Progenitor cell of endocrine pancreas (in vitro differentiated cells): ENCODE data around the gene RNF217. TPM values are rescaled to one million over a fixed set of nuclear protein-coding genes. Genes with fewer than 3 reads are reported as not detected.

ENCODE experiments used
- DNase-seq: peaks from one replicate; pipeline ENCODE4 v3.0.0; 2021; ENCODE audit warnings: low spot score; ENCODE audit not compliant: unreplicated experiment
- H3K27ac Mint-ChIP-seq: 2 replicates; pipeline ENCODE4 v1.8.0; 2021; ENCODE audit warnings: mild to moderate bottlenecking, moderate library complexity, mixed read lengths
- H3K27me3 Mint-ChIP-seq: 2 replicates; pipeline ENCODE4 v1.8.0; 2021; ENCODE audit warnings: mixed read lengths
- H3K36me3 Mint-ChIP-seq: 2 replicates; pipeline ENCODE4 v1.8.0; 2022; ENCODE audit warnings: mixed read lengths; ENCODE audit not compliant: insufficient read depth
- H3K4me1 Mint-ChIP-seq: 2 replicates; pipeline ENCODE4 v1.8.0; 2021; ENCODE audit warnings: low read depth, mixed read lengths
- H3K4me3 Mint-ChIP-seq: 2 replicates; pipeline ENCODE4 v1.8.0; 2021; ENCODE audit warnings: low read depth, mild to moderate bottlenecking, moderate library complexity, mixed read lengths
- H3K9me3 Mint-ChIP-seq: 2 replicates; pipeline ENCODE4 v1.8.0; 2021; ENCODE audit warnings: low read depth, mixed read lengths
- CTCF ChIP-seq: fragments of 200-600 bp; sonication (generic); IDR thresholded peaks from one replicate; pipeline ENCODE4 v1.5.0; 2021; ENCODE audit warnings: antibody characterized with exemption, mild to moderate bottlenecking; ENCODE audit not compliant: unreplicated experiment
- total RNA-seq: library from RNA; stranded (reverse); gene quantifications from 2 replicates; pipeline ENCODE4 v1.2.1, GENCODE V29; 2021

RNF217 gene
- total RNA-seq, 1 donor from 2014 or later, result 22.6 TPM

GRCh38 chr6:125015152-125015551 is 52.9 kb downstream of the RNF217 start:
- DNase-seq, result no peak
- H3K27ac Mint-ChIP-seq, result no peak overlapping the region
- peaks cover 3% of the 10 kb centered on the region for H3K36me3 Mint-ChIP-seq
- H3K9me3 Mint-ChIP-seq, result no peaks in the 10 kb centered on the region
- peaks cover 1% of the 10 kb centered on the region for H3K4me1 Mint-ChIP-seq
- no peak overlapping the region for H3K4me3 Mint-ChIP-seq
- no peaks in the 10 kb centered on the region for H3K27me3 Mint-ChIP-seq
- TF ChIP-seq CTCF, result no peak

DNA sequence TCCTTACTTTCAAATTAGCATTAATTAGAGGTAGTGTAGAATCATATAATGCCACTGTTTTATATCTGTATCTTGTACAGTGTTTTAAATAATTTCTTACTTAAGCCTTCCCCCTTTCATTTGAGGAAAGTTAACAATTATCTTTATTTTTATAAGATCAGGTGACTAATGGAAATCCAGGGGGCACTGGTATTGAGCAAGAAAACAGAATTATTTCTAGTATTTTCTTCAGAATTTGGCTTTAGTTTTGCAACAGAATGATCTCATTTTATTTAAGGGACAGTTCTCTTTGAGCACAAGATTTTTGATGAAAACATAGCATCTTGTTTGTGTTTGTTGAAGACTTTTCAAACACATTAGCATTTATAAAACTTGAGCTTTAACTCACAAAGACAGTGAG is 55.9 kb downstream of the RNF217 start:
- Mint-ChIP-seq H3K36me3 (peaks cover 1% of the 10 kb centered on the region), H3K9me3 (no peaks in the 10 kb centered on the region), H3K4me1 (peaks cover 4% of the 10 kb centered on the region), H3K27ac (no peak overlapping the region), H3K4me3 (no peak overlapping the region), H3K27me3 (no peaks in the 10 kb centered on the region)
- no peak for TF ChIP-seq CTCF
- DNase-seq, result no peak

- no peak for DNase-seq
- Mint-ChIP-seq H3K27me3 (no peaks in the 10 kb centered on the region), H3K9me3 (no peaks in the 10 kb centered on the region)
These were observed 57.0 kb downstream of the RNF217 start for GRCh38 chr6:125019281-125019680.

DNA sequence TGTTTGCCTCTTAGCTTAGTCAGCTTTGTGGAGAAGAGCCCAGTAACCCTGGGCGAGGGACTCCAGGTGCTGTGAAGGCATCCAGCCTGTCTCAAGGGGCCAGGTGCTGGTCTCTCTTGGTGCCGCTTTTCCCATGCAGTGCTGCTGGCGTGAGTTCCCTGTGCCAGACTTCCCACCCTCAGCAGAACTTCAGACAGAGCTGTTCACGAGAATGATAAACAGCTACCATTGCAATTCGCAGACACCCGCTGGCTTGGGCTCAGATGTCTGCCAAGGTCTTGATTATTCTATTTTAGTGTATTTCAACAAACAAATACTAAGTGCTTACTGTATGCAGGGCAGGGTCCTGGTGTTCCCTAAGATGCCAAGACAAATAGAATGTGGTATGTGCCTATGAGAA is 57.7 kb downstream of the RNF217 start:
- Mint-ChIP-seq H3K27me3 (no peaks in the 10 kb centered on the region), H3K4me1 (peaks cover 4% of the 10 kb centered on the region), H3K4me3 (no peak overlapping the region), H3K9me3 (no peaks in the 10 kb centered on the region), H3K36me3 (peaks cover 1% of the 10 kb centered on the region), H3K27ac (no peak overlapping the region)
- no peak for TF ChIP-seq CTCF
- DNase-seq, result no peak

More at GRCh38 chr6:125019281-125019680, 57.0 kb downstream of the RNF217 start:
- Mint-ChIP-seq H3K4me3 (no peak overlapping the region), H3K27ac (no peak overlapping the region), H3K4me1 (peaks cover 4% of the 10 kb centered on the region), H3K36me3 (peaks cover 1% of the 10 kb centered on the region)
- no peak for TF ChIP-seq CTCF

DNA sequence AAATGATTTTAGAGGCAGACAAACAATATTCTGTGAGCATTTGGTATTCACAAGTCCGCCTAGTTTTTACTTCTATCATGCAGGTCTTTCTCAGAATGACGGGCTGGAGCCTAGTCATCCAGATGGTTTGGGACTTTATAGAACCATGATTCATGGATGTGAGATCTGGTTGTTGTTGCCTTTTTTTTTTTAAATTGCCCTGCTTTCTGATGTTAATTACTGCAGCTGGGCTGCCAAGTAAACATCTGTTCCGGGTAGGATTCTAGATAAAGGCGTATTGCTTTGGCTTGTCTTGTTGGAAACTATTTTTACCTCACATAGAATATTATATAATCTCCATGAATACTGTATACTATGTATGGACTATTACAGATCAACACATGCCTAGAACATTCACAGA is 58.1 kb downstream of the RNF217 start:
- no peak overlapping the region for H3K4me3 Mint-ChIP-seq
- H3K27me3 Mint-ChIP-seq, result no peaks in the 10 kb centered on the region
- no peak for TF ChIP-seq CTCF
- no peaks in the 10 kb centered on the region for H3K9me3 Mint-ChIP-seq
- peaks cover 4% of the 10 kb centered on the region for H3K4me1 Mint-ChIP-seq
- no peak for DNase-seq
- H3K27ac Mint-ChIP-seq, result no peak overlapping the region
- peaks cover 1% of the 10 kb centered on the region for H3K36me3 Mint-ChIP-seq
